Hepatocyte (in vitro differentiated cells): ENCODE results near the gene GPR183.
"Not testable (repeated sequence)": the region's sequence is repeated elsewhere in the genome, so short reads cannot be mapped to it uniquely, and the experiment has no call there.

Experiments used
- CTCF ChIP-seq: fragments of 200-600 bp; sonication (generic); IDR thresholded peaks from 2 replicates; pipeline ENCODE4 v1.5.1; 2016; ENCODE audit warnings: antibody characterized with exemption, mild to moderate bottlenecking; ENCODE audit not compliant: poor library complexity
- EZH2 ChIP-seq: fragments of 200-600 bp; sonication (generic); IDR thresholded peaks from 2 replicates; pipeline ENCODE4 v1.6.1; 2016; ENCODE audit warnings: antibody characterized with exemption, mild to moderate bottlenecking, borderline replicate concordance
- EZH2phosphoT487 ChIP-seq: fragments of 200-600 bp; sonication (generic); IDR thresholded peaks from one replicate; pipeline ENCODE4 v1.6.1; 2018; ENCODE audit warnings: antibody characterized with exemption, mild to moderate bottlenecking, low read depth, moderate library complexity; ENCODE audit not compliant: unreplicated experiment, severe bottlenecking

- not testable (repeated sequence) for TF ChIP-seq CTCF, EZH2, EZH2phosphoT487
Observed at GRCh38 chr13:99249606-99250005, 57.6 kb downstream of the GPR183 start.
